Heart right ventricle (tissue), 16 donors: ENCODE data around the gene GPC3. TPM values are rescaled to one million over a fixed set of nuclear protein-coding genes. Genes with fewer than 3 reads are reported as not detected.
A peak's percentile ranks its signal among the peaks of the same experiment; 100 is the strongest.

ENCODE experiments used
- ATAC-seq, 8 donors: fragments of 200-7000 bp; cut with Tn5 transposase; one replicate each; pipeline ENCODE4 v1.9.1; 2020; ENCODE audit warnings: mild to moderate bottlenecking in 8 of 8, moderate library complexity in 8 of 8, moderate number of reproducible peaks in 1 of 8
- DNase-seq, 2 donors: peaks; one replicate each; pipeline ENCODE4 v3.0.0-alpha.2; 2020
- H3K27ac ChIP-seq, 10 donors: fragments of 200-600 bp; sonication (generic) in 2 of 10; one replicate each; pipeline versions ENCODE4 v1.5.0 to v1.8.0; 2020 to 2022; ENCODE audit warnings: mild to moderate bottlenecking in 3 of 10
- H3K27me3 ChIP-seq, 7 donors: fragments of 200-600 bp; one replicate each; pipeline ENCODE4 v1.8.0; 2021 to 2022; ENCODE audit warnings: mild to moderate bottlenecking in 2 of 7
- H3K36me3 ChIP-seq, 9 donors: fragments of 200-600 bp; sonication (generic) in 1 of 9; one replicate each; pipeline versions ENCODE4 v1.5.0 to v1.8.0; 2020 to 2022; ENCODE audit warnings: mild to moderate bottlenecking in 2 of 9
- H3K4me1 ChIP-seq, 9 donors: fragments of 200-600 bp; sonication (generic) in 1 of 9; one replicate each; pipeline versions ENCODE4 v1.5.0 to v1.8.0; 2020 to 2022; ENCODE audit warnings: mild to moderate bottlenecking in 4 of 9
- H3K4me3 ChIP-seq, 10 donors: fragments of 200-600 bp; sonication (generic) in 2 of 10; one replicate each; pipeline versions ENCODE4 v1.5.0 to v1.8.0; 2020 to 2022; ENCODE audit warnings: mild to moderate bottlenecking in 7 of 10, moderate library complexity in 2 of 10
- H3K9me3 ChIP-seq, 11 donors: fragments of 200-600 bp in 10 of 11; sonication (generic) in 2 of 11; one replicate each; pipeline versions ENCODE4 v1.5.0 to v1.8.0; 2013 to 2022; ENCODE audit warnings: mild to moderate bottlenecking in 2 of 11, control low read depth in 1 of 11, moderate library complexity in 1 of 11
- WGBS, 2 donors: extraction: QIAGEN DNeasy Blood & Tissue Kit; methylation state at CpG; one replicate each; pipeline ENCODE4 v1.1.7; 2013; ENCODE audit warnings: inconsistent platforms in 1 of 2; 5-methylcytosine and 5-hydroxymethylcytosine counted together
- intact Hi-C, 10 donors: fragments of 100-400 bp; cut with DNase I; formaldehyde crosslinking; loops; one replicate each; pipeline versions ENCODE4 v1.11.1 to v1.14.2; 2022
- polyA plus RNA-seq, 2 donors: library from polyadenylated mRNA; stranded (reverse); fragments of 200-250 nt; gene quantifications; one replicate each; pipeline ENCODE4 v1.2.3, GENCODE V29; 2013
- total RNA-seq, 10 donors: library from RNA; stranded (reverse); fragmentation: NEBNext Ultra II Directional in 3 of 10; extraction: Animal tissue kit (Norgen Biotek cat#: 25700) in 3 of 10; gene quantifications; one replicate each; pipeline versions ENCODE4 v1.2.1 to v1.2.4, GENCODE V29; 2021 to 2023
- TF ChIP-seq, protein P1 (sequence below), 9 donors: fragments of 200-600 bp; sonication (generic) in 2 of 9; IDR thresholded peaks; one replicate each; pipeline versions ENCODE4 v1.5.0 to v1.8.0; 2021 to 2022; ENCODE audit warnings: antibody characterized with exemption in 9 of 9, mild to moderate bottlenecking in 5 of 9, moderate library complexity in 1 of 9
- donor health status: Arrhythmogenic right ventricular cardiomyopathy.
- donor health status: ischemic (EF 13 %, LVEDD 7.1; RV severe dilation, severe dysfunction).
- donor health status: healthy with polysubstance abuse.
- donor health status: DM: no; HTN: yes; CAD: no.
- donor health status: DM: no; HTN: no; CAD: no.
- donor health status: ischemic (EF 25% LVEDD 6.9; RV normal size, moderate dysfunction).
- donor health status: ischemic (EF 25% LVEDD 5.7; RV mildly dilated, moderate dysfunction).
- donor health status: healthy.
- donor health status: DM: yes; HTN: yes; CAD: no.
- donor health status: Ischemic cardiomyopathy.
- donor health status: ischemic (EF 35%, LVEDD 5.7; RV mildly dilated, moderate dysfunction).
- donor health status: nonischemic (EF 11% LVEDD 7.7; RV severe dilation, severe dysfunction).
- donor health status: DM: yes; HTN: yes; CAD: no.
- donor health status: PGD.
- donor health status: ischemic (EF 29% LVEDD 5.4; RV normal size, mild dysfunction).
- donor health status: nonischemic (EF 23%, LVEDD 6.1; RV moderate dilation, normal function).

Gene GPC3
- total and polyA plus RNA-seq, 12 donors, result 0.66 to 5.6 (median 3.4) TPM

DNA sequence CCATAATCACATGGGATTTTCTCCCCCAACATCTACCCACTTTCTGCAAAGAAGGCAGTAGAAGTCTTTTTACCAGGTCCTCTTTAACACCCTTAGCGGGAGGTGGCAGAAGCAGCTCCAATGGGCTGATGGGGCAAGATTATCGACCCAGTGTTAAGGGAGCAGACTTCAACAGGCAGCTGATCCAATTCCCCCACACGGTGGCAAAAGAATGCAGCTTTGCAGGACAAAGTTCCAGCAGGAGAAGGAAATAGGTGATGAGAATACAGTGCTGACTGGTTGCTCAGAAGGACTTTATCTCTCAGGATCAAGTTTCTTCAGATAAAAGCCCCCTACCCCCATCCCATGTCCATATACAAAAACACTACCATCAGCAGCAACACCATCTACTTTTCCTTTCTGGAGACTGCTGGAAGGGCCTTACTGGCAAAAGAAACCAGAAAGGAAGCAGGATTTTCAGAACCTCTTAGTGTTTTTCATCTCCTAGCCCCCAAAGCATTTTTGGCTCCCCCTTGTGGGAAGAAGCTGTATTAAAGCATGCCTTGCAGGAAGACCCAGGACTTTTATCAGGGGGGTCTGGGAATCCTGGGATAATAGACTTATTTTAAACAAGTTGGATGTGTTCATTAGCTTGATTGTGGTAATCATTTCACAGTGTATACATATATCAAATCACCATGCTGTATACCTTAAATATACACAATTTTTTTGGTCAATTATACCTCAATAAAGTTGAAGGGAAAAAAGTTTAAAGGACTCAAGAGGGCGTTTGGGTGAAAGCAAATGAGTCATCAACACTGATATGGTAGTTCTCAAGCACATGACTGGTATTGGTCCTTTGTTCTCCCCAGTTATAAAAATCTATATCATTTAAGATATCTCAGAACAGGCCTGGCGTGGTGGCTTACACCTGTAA, 146.4 kb downstream of the GPC3 start:
- ATAC-seq (no peak), DNase-seq (peak in 1 of 2 donors; percentile 6)
- intact Hi-C loops, result no loop called here
- no peaks in the 10 kb centered on the region for H3K9me3 ChIP-seq
- H3K4me3 ChIP-seq, result no peak overlapping the region
- TF ChIP-seq, protein P1, sequence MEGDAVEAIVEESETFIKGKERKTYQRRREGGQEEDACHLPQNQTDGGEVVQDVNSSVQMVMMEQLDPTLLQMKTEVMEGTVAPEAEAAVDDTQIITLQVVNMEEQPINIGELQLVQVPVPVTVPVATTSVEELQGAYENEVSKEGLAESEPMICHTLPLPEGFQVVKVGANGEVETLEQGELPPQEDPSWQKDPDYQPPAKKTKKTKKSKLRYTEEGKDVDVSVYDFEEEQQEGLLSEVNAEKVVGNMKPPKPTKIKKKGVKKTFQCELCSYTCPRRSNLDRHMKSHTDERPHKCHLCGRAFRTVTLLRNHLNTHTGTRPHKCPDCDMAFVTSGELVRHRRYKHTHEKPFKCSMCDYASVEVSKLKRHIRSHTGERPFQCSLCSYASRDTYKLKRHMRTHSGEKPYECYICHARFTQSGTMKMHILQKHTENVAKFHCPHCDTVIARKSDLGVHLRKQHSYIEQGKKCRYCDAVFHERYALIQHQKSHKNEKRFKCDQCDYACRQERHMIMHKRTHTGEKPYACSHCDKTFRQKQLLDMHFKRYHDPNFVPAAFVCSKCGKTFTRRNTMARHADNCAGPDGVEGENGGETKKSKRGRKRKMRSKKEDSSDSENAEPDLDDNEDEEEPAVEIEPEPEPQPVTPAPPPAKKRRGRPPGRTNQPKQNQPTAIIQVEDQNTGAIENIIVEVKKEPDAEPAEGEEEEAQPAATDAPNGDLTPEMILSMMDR (IDR thresholded peaks at IDR 0.05), result peak; percentile 17 to 70 (median 52)
- no peaks in the 10 kb centered on the region for H3K4me1 ChIP-seq
- WGBS, 2 donors, result 57 to 66% methylated on average over 5 of the region's 5 CpGs
- no peak overlapping the region for H3K27ac ChIP-seq
- no peaks in the 10 kb centered on the region for H3K36me3 ChIP-seq
- peaks cover 0 to 35% (median 0%) of the 10 kb centered on the region in 7 donors for H3K27me3 ChIP-seq

DNA sequence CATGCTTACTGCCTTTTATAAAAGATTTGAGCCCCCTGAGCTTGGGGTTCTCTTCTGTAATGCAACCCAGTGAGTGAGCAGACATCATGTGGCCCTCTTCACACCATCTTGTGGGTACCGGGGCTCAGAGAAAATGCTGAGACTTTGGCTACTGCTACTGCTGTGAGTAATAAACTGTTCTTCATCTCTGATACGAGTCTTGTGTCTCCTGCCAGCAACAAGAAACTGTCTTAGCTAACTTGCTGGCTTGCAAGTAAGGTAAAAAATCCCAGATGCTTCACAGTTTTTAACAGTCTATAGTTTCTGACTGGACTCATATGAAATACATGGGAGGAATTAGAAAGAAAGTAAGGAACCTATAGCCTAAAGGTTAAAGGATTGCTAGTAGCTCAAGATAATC, 148.3 kb downstream of the GPC3 start:
- no peak overlapping the region for H3K27ac ChIP-seq
- no peaks in the 10 kb centered on the region for H3K4me1 ChIP-seq
- H3K4me3 ChIP-seq, result no peak overlapping the region
- no peak for ATAC-seq
- WGBS, 2 donors, result 59 to 61% methylated on average over 2 of the region's 2 CpGs
- DNase-seq, result no peak
- H3K27me3 ChIP-seq, result peaks cover 0 to 31% (median 0%) of the 10 kb centered on the region in 7 donors
- H3K9me3 ChIP-seq, result no peaks in the 10 kb centered on the region
- intact Hi-C loops, result no loop called here
- TF ChIP-seq, protein P1 (IDR thresholded peaks at IDR 0.05), result no peak
- no peaks in the 10 kb centered on the region for H3K36me3 ChIP-seq

- Histone ChIP-seq H3K4me1 (no peaks in the 10 kb centered on the region), H3K36me3 (no peaks in the 10 kb centered on the region), H3K4me3 (no peak overlapping the region), H3K27ac (no peak overlapping the region), H3K9me3 (no peaks in the 10 kb centered on the region), H3K27me3 (peaks cover 0 to 31% (median 0%) of the 10 kb centered on the region in 7 donors)
- TF ChIP-seq, protein P1 (IDR thresholded peaks at IDR 0.05), result no peak
- ATAC-seq (no peak), DNase-seq (no peak)
- intact Hi-C loops, result no loop called here
- 75 to 83% methylated on average over 3 of the region's 3 CpGs for WGBS, 2 donors
Observed at GRCh38 chrX:133836561-133836960, 148.8 kb downstream of the GPC3 start.

DNA sequence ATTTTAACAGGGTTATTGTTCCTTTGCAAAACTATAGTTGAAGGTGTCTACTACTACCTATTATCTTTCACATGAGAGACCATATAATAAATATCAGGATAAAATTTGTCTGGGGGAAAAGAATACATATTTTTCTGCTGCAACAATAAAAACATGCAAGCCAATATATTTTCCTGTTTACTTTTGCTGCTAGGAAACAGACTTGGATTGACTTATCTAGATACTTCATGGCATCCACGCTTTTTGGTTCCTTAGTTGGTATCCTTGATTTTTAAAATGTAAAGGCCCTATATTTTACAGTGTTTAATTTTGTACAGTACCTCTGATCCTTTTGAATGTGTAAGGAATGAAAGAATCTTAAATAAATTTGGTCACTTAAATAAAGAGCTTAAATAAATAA, 150.6 kb downstream of the GPC3 start:
- no peak overlapping the region for H3K27ac ChIP-seq
- no peaks in the 10 kb centered on the region for H3K4me1 ChIP-seq
- no peak overlapping the region for H3K4me3 ChIP-seq
- H3K36me3 ChIP-seq, result no peaks in the 10 kb centered on the region
- ATAC-seq (no peak), DNase-seq (no peak)
- TF ChIP-seq, protein P1 (IDR thresholded peaks at IDR 0.05), result no peak
- no peaks in the 10 kb centered on the region for H3K9me3 ChIP-seq
- intact Hi-C loops, result no loop called here
- peaks cover 0 to 24% (median 0%) of the 10 kb centered on the region in 7 donors for H3K27me3 ChIP-seq
- WGBS, 2 donors, result 52 to 53% methylated on average over 1 of the region's 1 CpG
